22Rv1 (cell line): Measurements from ENCODE around the gene HES1.

ENCODE experiments used
- CTCF ChIP-seq: fragments of 450-650 bp; IDR thresholded peaks from 2 replicates; pipeline ENCODE4 v1.5.1; 2017; ENCODE audit warnings: mild to moderate bottlenecking
- ZFX ChIP-seq: fragments of 450-650 bp; IDR thresholded peaks from 2 replicates; pipeline ENCODE4 v1.6.1; 2017; ENCODE audit warnings: antibody characterized with exemption, borderline replicate concordance

DNA sequence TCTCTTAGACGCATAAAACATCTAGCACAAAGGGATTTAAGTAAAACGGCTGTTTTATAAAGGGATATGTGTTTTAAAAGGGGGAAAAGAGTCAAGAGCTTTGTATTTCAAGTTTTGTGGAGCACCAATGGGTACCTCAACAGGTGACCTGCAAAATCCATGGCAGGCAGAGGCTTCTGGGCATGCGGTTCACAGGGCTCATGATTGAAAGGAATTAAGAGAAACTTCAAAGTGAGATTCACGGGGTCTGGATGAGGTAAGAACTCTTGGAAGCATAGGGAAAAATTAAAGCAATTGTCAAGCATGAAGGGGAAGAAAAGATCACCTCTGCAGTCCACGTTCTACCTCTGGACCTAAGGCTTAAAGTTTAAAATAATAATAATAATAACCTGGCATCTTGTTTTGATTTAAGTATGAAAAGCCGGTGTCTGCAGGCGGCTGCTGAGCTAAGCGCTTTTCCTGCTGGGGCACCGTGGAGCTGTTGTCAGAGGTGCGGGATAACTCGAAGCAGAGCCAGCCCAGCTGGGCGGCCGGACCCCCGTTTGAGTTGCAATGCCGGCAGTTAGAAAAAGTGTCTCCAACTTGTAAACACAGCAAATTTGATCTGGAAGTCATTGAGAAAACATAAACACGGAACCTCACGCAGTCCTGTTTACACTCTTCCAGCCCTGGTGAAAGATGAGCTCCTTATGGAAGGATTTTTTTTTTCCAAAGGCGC, 40.5 kb downstream of the HES1 start:
- TF ChIP-seq CTCF = no peak
- no peak for TF ChIP-seq ZFX
